ENCODE data around the gene CDC25B. TPM values are rescaled to one million over a fixed set of nuclear protein-coding genes. Genes with fewer than 3 reads are reported as not detected.
A peak's percentile ranks its signal among the peaks of the same experiment; 100 is the strongest.

The CDC25B gene
- total and polyA plus RNA-seq, 2 of the 13 experiments (the other 11 are each of a cell fraction or from before 2014, with no cell fraction given): 14.5 to 19.4 TPM

DNA sequence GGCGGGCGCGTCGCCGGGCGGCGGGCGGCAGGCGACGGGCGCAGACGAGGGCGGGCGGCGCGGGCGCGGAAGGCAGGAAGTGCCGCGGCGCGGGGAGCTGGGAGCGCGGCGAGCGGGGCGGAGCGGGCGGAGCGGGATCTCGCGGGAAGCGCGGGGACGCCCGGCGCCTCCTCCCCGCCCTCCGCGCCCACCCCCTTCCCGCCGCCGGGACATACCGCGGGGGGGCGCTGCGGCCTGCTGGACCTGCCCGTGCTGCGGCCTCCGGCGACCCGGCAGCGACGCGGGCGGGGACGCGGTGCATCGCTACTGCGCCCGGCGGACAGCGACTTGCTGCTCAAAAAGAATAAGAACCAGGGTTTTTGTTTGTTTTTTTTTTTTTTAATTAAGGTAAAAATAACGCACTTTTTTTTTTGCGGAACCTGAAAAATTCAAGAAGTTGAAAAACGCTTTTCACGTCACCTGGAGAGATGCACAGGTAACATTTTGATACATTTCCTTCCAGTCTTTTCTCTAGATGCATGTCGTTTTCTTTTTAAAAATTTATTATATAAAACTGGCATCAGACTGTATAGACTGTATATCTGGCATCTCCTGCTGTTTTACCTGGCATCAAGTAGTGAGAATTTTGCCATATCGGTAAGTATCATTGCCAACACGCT lies 9.3 kb upstream of the CDC25B start, which contains the start of gene CENPB (continued):
- TF ChIP-seq, protein P1, sequence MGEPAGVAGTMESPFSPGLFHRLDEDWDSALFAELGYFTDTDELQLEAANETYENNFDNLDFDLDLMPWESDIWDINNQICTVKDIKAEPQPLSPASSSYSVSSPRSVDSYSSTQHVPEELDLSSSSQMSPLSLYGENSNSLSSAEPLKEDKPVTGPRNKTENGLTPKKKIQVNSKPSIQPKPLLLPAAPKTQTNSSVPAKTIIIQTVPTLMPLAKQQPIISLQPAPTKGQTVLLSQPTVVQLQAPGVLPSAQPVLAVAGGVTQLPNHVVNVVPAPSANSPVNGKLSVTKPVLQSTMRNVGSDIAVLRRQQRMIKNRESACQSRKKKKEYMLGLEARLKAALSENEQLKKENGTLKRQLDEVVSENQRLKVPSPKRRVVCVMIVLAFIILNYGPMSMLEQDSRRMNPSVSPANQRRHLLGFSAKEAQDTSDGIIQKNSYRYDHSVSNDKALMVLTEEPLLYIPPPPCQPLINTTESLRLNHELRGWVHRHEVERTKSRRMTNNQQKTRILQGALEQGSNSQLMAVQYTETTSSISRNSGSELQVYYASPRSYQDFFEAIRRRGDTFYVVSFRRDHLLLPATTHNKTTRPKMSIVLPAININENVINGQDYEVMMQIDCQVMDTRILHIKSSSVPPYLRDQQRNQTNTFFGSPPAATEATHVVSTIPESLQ (CRISPR knock-in tag; conservative IDR thresholded peaks at IDR 0.05): 0 out of 2 replicates have a peak, but pooled peaks have one; percentile 58
- TF ChIP-seq, protein P2, sequence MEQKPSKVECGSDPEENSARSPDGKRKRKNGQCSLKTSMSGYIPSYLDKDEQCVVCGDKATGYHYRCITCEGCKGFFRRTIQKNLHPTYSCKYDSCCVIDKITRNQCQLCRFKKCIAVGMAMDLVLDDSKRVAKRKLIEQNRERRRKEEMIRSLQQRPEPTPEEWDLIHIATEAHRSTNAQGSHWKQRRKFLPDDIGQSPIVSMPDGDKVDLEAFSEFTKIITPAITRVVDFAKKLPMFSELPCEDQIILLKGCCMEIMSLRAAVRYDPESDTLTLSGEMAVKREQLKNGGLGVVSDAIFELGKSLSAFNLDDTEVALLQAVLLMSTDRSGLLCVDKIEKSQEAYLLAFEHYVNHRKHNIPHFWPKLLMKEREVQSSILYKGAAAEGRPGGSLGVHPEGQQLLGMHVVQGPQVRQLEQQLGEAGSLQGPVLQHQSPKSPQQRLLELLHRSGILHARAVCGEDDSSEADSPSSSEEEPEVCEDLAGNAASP (CRISPR knock-in tag; IDR thresholded peaks at IDR 0.05; ENCODE audit: borderline replicate concordance): peak; percentile 88
- no peak for TF ChIP-seq GTF2F1 (IDR thresholded peaks at IDR 0.05; ENCODE audit: low read length)
- TF ChIP-seq HMG20A (CRISPR knock-in tag; IDR thresholded peaks at IDR 0.05; ENCODE audit: borderline replicate concordance): no peak
- no peak for TF ChIP-seq FOXJ3 (CRISPR knock-in tag; IDR thresholded peaks at IDR 0.05; ENCODE audit: borderline replicate concordance)
- TF ChIP-seq MEIS1 (CRISPR knock-in tag; IDR thresholded peaks at IDR 0.05; ENCODE audit: borderline replicate concordance): no peak
- TF ChIP-seq, protein P3, sequence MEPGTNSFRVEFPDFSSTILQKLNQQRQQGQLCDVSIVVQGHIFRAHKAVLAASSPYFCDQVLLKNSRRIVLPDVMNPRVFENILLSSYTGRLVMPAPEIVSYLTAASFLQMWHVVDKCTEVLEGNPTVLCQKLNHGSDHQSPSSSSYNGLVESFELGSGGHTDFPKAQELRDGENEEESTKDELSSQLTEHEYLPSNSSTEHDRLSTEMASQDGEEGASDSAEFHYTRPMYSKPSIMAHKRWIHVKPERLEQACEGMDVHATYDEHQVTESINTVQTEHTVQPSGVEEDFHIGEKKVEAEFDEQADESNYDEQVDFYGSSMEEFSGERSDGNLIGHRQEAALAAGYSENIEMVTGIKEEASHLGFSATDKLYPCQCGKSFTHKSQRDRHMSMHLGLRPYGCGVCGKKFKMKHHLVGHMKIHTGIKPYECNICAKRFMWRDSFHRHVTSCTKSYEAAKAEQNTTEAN (CRISPR knock-in tag; conservative IDR thresholded peaks at IDR 0.05): no peak
- no peak for TF ChIP-seq WIZ (CRISPR knock-in tag; IDR thresholded peaks at IDR 0.05)
- TF ChIP-seq ZNF124 (CRISPR knock-in tag; IDR thresholded peaks at IDR 0.05): no peak
- TF ChIP-seq ZNF543 (CRISPR knock-in tag; IDR thresholded peaks at IDR 0.05): no peak
- TF ChIP-seq ZBTB38 (CRISPR knock-in tag; IDR thresholded peaks at IDR 0.05): peak; percentile 24; the same call in 1 of the 2 replicates
- TF ChIP-seq, protein P4, sequence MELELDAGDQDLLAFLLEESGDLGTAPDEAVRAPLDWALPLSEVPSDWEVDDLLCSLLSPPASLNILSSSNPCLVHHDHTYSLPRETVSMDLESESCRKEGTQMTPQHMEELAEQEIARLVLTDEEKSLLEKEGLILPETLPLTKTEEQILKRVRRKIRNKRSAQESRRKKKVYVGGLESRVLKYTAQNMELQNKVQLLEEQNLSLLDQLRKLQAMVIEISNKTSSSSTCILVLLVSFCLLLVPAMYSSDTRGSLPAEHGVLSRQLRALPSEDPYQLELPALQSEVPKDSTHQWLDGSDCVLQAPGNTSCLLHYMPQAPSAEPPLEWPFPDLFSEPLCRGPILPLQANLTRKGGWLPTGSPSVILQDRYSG (CRISPR knock-in tag; IDR thresholded peaks at IDR 0.05): no peak
- TF ChIP-seq MATR3 (CRISPR knock-in tag; IDR thresholded peaks at IDR 0.05): no peak
- TF ChIP-seq, protein P5, sequence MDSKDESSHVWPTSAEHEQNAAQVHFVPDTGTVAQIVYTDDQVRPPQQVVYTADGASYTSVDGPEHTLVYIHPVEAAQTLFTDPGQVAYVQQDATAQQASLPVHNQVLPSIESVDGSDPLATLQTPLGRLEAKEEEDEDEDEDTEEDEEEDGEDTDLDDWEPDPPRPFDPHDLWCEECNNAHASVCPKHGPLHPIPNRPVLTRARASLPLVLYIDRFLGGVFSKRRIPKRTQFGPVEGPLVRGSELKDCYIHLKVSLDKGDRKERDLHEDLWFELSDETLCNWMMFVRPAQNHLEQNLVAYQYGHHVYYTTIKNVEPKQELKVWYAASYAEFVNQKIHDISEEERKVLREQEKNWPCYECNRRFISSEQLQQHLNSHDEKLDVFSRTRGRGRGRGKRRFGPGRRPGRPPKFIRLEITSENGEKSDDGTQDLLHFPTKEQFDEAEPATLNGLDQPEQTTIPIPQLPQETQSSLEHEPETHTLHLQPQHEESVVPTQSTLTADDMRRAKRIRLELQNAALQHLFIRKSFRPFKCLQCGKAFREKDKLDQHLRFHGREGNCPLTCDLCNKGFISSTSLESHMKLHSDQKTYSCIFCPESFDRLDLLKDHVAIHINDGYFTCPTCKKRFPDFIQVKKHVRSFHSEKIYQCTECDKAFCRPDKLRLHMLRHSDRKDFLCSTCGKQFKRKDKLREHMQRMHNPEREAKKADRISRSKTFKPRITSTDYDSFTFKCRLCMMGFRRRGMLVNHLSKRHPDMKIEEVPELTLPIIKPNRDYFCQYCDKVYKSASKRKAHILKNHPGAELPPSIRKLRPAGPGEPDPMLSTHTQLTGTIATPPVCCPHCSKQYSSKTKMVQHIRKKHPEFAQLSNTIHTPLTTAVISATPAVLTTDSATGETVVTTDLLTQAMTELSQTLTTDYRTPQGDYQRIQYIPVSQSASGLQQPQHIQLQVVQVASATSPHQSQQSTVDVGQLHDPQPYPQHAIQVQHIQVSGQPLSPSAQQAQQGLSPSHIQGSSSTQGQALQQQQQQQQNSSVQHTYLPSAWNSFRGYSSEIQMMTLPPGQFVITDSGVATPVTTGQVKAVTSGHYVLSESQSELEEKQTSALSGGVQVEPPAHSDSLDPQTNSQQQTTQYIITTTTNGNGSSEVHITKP (CRISPR knock-in tag; IDR thresholded peaks at IDR 0.05; ENCODE audit: low read depth): no peak
- no peak for TF ChIP-seq ZBTB42 (CRISPR knock-in tag; IDR thresholded peaks at IDR 0.05)
- no peak; the same call in 1 of the 2 replicates for TF ChIP-seq ZNF263 (CRISPR knock-in tag; IDR thresholded peaks at IDR 0.05)
- TF ChIP-seq HOXD1 (CRISPR knock-in tag; IDR thresholded peaks at IDR 0.05): peak; percentile 18; the same call in 1 of the 2 replicates
- no peak for TF ChIP-seq ZNF143 (CRISPR knock-in tag; IDR thresholded peaks at IDR 0.05)
- 0 out of 2 replicates have a peak, but pooled peaks have one; percentile 14 for TF ChIP-seq ZSCAN9 (CRISPR knock-in tag; IDR thresholded peaks at IDR 0.05; ENCODE audit: borderline replicate concordance)
- TF ChIP-seq HOXA5 (CRISPR knock-in tag; IDR thresholded peaks at IDR 0.05): no peak
- no peak for TF ChIP-seq SP140L (CRISPR knock-in tag; IDR thresholded peaks at IDR 0.05; ENCODE audit: borderline replicate concordance)

Data from HepG2 (cell line).